ENCODE results near the gene IFI30.

DNA sequence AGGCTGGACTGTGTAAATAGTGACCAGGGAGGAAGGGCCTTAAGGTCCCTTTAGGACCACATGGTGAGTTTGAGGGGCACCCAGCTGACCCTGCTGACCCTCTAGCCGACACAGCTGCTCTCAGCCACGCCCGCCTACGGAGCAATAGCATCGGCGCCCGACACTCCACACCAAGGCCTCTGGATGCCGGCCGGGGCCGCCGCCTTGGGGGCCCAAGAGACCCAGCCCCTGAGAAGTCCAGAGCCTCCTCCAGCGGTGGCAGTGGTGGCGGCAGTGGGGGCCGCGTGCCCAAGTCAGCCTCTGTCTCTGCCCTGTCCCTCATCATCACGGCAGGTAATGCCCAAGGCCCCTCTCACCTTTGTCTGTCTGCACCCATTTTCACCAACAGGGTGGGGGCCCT lies 29.3 kb upstream of the IFI30 start:
- no peak for TF ChIP-seq GATA2 (IDR thresholded peaks at IDR 0.05; ENCODE audit: low read depth, low read length)
- TF ChIP-seq GATA3 (IDR thresholded peaks at IDR 0.05; ENCODE audit: low read depth, low read length), result no peak

Data from SH-SY5Y (cell line).